ENCODE data around the gene ATP11A.
"Not testable (repeated sequence)": the region's sequence is repeated elsewhere in the genome, so short reads cannot be mapped to it uniquely, and the experiment has no call there.

Gene ATP11A

GRCh38 chr13:112840472-112841302, 150.8 kb downstream of the ATP11A start:
- DNase-seq (ENCODE audit: low spot score) = no peak

- DNase-seq (ENCODE audit: low spot score) = not testable (repeated sequence)
Measured at GRCh38 chr13:112841303-112842015, 151.6 kb downstream of the ATP11A start.

DNA sequence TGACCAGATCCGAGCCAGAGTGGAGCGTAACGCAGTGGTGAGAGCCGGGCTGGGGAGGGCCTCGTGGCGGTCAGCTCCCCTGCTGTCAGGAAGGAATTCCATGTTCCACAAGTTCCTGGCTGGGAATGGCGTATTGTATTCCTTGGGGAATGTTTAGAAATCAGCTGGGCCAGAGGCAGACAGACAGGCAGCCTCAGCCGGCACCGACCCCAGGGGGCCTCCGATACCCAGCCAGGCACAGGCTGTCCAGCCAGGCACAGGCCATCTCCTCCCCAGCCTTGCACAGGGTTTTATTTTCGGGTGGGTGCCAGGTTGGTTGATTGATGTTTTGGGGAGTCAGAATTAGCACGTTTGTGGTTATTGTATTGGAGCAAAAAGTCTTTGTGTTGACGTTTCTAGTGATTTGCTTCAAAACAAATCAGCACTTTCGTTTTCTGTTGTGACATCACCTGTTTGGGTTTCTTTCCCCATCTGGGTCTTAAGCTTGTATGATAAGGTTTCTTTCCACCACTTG, 152.6 kb downstream of the ATP11A start:
- no peak for DNase-seq (ENCODE audit: low spot score)

- DNase-seq (ENCODE audit: low spot score) = no peak
Measured at GRCh38 chr13:112842931-112843391, 153.1 kb downstream of the ATP11A start.

- DNase-seq (ENCODE audit: low spot score) = no peak
Measured at GRCh38 chr13:112843392-112844111, 153.7 kb downstream of the ATP11A start.

DNA sequence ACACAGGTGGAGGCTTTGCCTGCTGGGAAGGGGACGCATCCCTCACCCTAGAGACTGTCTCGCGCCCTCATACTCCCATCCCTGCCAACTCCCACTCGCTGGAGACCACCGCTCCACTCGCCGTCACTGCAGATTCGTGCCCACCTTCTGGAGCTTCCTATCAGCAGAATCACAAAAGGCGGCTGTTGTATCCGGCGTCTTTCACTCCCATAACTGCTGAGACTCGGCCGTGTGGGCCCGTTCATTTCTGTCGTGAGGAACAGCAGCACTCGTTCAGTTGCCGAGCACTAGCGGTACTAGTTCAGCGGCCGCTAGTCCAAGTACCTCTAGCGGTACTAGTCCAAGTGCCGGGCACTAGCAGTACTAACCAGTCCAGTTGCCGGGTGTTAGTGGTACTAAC, 154.6 kb downstream of the ATP11A start:
- DNase-seq (ENCODE audit: low spot score) = no peak

GRCh38 chr13:112844879-112845278, 155.0 kb downstream of the ATP11A start:
- DNase-seq (ENCODE audit: low spot score) = no peak

GRCh38 chr13:112845511-112846144, 155.8 kb downstream of the ATP11A start:
- DNase-seq (ENCODE audit: low spot score) = no peak

DNA sequence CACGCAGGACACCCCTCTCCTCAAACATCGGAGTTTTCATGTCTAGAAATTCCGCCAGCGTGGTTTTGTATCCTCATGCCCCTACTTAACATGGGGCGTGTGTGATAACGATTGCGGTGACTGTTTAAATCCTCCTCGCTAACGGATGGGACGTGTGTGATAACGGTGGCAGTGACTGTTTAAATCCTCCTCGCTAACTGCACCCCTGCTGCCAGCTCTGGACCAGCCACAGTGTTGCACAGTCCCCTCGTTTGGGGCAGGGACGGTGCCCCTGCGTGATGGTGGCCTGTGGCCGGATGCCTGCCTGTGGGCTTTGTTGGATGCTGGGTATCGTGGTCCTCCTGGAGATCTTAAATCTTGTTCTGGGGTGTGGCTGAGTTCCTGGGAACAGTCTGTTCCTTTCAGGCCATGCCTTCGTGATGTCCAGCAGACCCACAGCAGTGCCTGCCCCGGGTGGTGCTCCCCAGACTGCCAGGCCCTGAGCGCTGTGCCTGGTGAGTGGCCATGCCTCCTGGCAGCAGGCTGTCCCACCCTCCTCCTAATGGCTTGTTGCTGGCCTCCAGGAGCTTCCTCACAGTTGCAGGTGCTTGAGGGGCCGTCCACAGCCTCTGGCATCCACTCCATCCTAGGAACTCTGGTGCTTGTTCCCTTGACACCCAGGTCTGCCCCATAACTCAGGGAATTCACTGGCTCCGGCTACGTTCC, 156.7 kb downstream of the ATP11A start:
- no peak for DNase-seq (ENCODE audit: low spot score)

DNA sequence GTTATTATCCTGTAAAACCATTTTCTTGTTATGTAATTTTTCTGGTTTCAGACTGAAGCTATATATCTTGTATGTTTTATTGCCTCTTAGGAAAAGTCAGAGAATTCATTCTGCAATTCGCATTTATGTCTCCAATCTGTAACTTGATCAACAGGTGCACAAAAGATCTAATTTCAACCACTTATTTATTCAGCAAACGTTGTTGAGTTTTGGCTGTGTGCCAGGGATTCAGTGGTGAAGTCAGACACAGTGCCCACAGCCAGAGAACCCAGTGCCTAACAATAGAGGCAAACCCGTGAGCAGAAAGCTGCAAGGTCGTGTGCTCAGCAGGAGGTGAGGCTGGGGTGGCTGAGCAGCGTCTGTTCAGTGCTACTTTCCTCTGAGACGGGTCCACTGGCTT, 159.7 kb downstream of the ATP11A start:
- DNase-seq (ENCODE audit: low spot score) = no peak

- no peak for DNase-seq (ENCODE audit: low spot score)
Measured at GRCh38 chr13:112850273-112850672, 160.4 kb downstream of the ATP11A start.

GRCh38 chr13:112851107-112852038, 161.5 kb downstream of the ATP11A start:
- no peak for DNase-seq (ENCODE audit: low spot score)

- no peak for DNase-seq (ENCODE audit: low spot score)
Measured at GRCh38 chr13:112852392-112852791, 162.6 kb downstream of the ATP11A start.

- no peak for DNase-seq (ENCODE audit: low spot score)
Measured at GRCh38 chr13:112852808-112853207, 163.0 kb downstream of the ATP11A start.

DNA sequence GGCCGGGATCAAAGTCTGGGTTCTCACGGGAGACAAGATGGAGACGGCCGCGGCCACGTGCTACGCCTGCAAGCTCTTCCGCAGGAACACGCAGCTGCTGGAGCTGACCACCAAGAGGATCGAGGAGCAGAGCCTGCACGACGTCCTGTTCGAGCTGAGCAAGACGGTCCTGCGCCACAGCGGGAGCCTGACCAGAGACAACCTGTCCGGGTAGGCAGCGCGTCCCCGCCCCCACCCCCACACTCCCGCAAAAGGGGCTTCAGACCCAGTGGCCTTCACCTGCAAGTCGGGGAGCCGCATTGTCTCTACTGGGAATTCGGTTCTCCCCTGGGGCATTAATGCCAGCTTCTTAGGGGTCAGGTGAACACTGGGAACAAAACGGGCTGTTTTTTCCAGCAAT, 164.5 kb downstream of the ATP11A start:
- no peak for DNase-seq (ENCODE audit: low spot score)

DNA sequence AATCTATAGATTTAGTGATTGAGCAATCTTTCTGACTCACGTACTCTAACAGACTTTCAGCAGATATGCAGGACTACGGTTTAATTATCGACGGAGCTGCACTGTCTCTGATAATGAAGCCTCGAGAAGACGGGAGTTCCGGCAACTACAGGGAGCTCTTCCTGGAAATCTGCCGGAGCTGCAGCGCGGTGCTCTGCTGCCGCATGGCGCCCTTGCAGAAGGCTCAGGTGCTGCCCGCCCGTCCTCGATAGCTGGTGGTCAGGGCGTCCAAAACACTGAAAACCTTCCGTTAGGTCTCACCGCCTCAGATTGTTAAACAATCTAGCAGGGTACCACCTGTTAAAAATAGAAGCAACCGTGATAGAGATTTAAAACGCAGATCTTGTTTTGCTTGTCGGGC, 166.0 kb downstream of the ATP11A start:
- no peak for DNase-seq (ENCODE audit: low spot score)

DNA sequence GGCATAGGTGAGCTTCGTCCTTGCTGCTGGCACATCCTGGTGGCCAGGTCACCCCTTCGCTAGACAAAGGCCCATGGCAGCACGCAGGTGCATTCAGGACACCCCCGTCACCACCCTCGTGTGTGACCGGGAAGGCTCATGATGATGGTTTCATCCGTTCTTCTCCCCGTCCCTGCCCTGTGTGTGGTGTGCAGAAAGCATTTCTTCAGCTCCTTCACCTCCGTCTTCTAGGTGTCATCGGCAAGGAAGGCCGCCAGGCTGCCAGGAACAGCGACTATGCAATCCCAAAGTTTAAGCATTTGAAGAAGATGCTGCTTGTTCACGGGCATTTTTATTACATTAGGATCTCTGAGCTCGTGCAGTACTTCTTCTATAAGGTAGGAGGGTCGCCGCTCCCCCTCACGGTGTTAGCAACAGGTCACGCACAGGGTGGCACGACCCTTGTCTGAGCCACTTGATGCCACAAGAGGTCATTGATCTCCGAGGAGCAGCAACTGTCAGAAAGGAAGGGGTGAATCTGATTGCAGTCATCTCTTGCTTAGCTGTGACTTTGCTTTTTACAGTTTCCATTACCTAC, 168.2 kb downstream of the ATP11A start:
- DNase-seq (ENCODE audit: low spot score) = no peak

- DNase-seq (ENCODE audit: low spot score) = no peak
Measured at GRCh38 chr13:112859128-112859816, 169.4 kb downstream of the ATP11A start.

- DNase-seq (ENCODE audit: low spot score) = no peak
Measured at GRCh38 chr13:112859817-112860190, 170.0 kb downstream of the ATP11A start.
